Measurements from ENCODE around the gene HHAT. TPM values are rescaled to one million over a fixed set of nuclear protein-coding genes. Genes with fewer than 3 reads are reported as not detected.

The HHAT gene
- total and polyA plus RNA-seq, 2 donors (not counting 3 experiments of a cell fraction or from before 2014, with no cell fraction given): 2.4 to 4.3 TPM

- Histone ChIP-seq H3K27me3 (ENCODE audit: control insufficient read depth in 2 of 2, insufficient read depth in 2 of 2, low read length in 2 of 2) (no peaks in the 10 kb centered on the region), H3K4me1 (ENCODE audit: control insufficient read depth, extremely low read depth, insufficient read depth, low read length) (peaks cover 4% of the 10 kb centered on the region), H3K4me3 (replicated peaks in 1 of 3; ENCODE audit: insufficient read depth in 1 of 3, low read depth in 1 of 3, low read length in 3 of 3) (no peak overlapping the region), H3K4me2 (ENCODE audit: insufficient read depth, low read length) (no peak overlapping the region), H3K9me3 (replicated peaks; ENCODE audit: control insufficient read depth, insufficient read depth, low read length) (no peaks in the 10 kb centered on the region), H3K9ac (replicated peaks; ENCODE audit: extremely low read depth, insufficient read depth, low read length) (no peak overlapping the region), H3K9me1 (replicated peaks; ENCODE audit: control insufficient read depth, extremely low read depth, insufficient read depth, low read length) (no peaks in the 10 kb centered on the region), H3K36me3 (ENCODE audit: control insufficient read depth in 2 of 2, extremely low read depth in 1 of 2, insufficient read depth in 2 of 2, low read length in 2 of 2) (no peaks in the 10 kb centered on the region), H2AFZ (ENCODE audit: low read depth, low read length) (no peak overlapping the region), H4K20me1 (replicated peaks; ENCODE audit: control insufficient read depth, extremely low read depth, insufficient read depth, low read length) (no peaks in the 10 kb centered on the region), H3K27ac (ENCODE audit: insufficient read depth, low read depth, low read length) (no peak overlapping the region), H3K79me2 (ENCODE audit: control insufficient read depth, insufficient read depth, low read length) (no peaks in the 10 kb centered on the region)
- POLR2A ChIA-PET: no interaction called here
- DNase-seq (ENCODE audit: low read depth, low spot score) (no peak), FAIRE-seq (no peak)
- TF ChIP-seq FOS (IDR thresholded peaks at IDR 0.05; ENCODE audit: borderline replicate concordance, insufficient read depth, low read length): no peak
- TF ChIP-seq POLR2A (IDR thresholded peaks at IDR 0.05; ENCODE audit: low read depth, low read length): no peak
- TF ChIP-seq MAX (IDR thresholded peaks at IDR 0.05; ENCODE audit: insufficient read depth, insufficient read length): no peak
- TF ChIP-seq POLR2AphosphoS5 (IDR thresholded peaks at IDR 0.05; ENCODE audit: insufficient read depth, low read depth, low read length): no peak
- BruUV-seq (replicated peaks): no TSS peak
- CTCF ChIA-PET: interaction anchor here (1.1 to 2.1 kb wide), 3 partner anchors 16 to 28 kb away, joined by 3 to 6 read pairs (median 4); no protein-coding TSS in a partner anchor
- intact Hi-C loops (cut with micrococcal nuclease): loop anchor here (10.0 kb wide), 1 partner anchor 514 kb away; no protein-coding TSS in a partner anchor
- dilution Hi-C loops (cut with MboI; ENCODE audit: extremely low pct_ligation_motif_present, low sequenced_read_pairs): no loop called here
Observed at GRCh38 chr1:210378736-210379135, 50.0 kb downstream of the HHAT start.

GRCh38 chr1:210381934-210382333, 53.2 kb downstream of the HHAT start:
- CTCF ChIA-PET: no interaction called here
- no peak for TF ChIP-seq CTCF (IDR thresholded peaks at IDR 0.05; ENCODE audit: extremely low read depth in 1 of 2, insufficient read depth in 1 of 2, low read depth in 1 of 2, low read length in 2 of 2)
- TF ChIP-seq POLR2A (IDR thresholded peaks at IDR 0.05; ENCODE audit: low read depth, low read length): no peak
- TF ChIP-seq GATA2 (IDR thresholded peaks at IDR 0.05; ENCODE audit: insufficient read depth, insufficient read length, low read depth, low read length): no peak
- no peak for TF ChIP-seq JUN (IDR thresholded peaks at IDR 0.05; ENCODE audit: borderline replicate concordance, insufficient read depth, insufficient read length, low read depth)
- no peak for TF ChIP-seq EZH2 (IDR thresholded peaks at IDR 0.05; ENCODE audit: borderline replicate concordance, low read depth, low read length, severe bottlenecking)
- no peak for TF ChIP-seq FOS (IDR thresholded peaks at IDR 0.05; ENCODE audit: borderline replicate concordance, insufficient read depth, low read length)
- no peak for TF ChIP-seq MYC (IDR thresholded peaks at IDR 0.05; ENCODE audit: low read depth, low read length)
- no peak for TF ChIP-seq MAX (IDR thresholded peaks at IDR 0.05; ENCODE audit: insufficient read depth, insufficient read length)
- no peak for TF ChIP-seq POLR2AphosphoS5 (IDR thresholded peaks at IDR 0.05; ENCODE audit: insufficient read depth, low read depth, low read length)

More at GRCh38 chr1:210381934-210382333, 53.2 kb downstream of the HHAT start:
- H3K9me1 ChIP-seq (replicated peaks; ENCODE audit: control insufficient read depth, extremely low read depth, insufficient read depth, low read length): no peaks in the 10 kb centered on the region
- H3K4me2 ChIP-seq (ENCODE audit: insufficient read depth, low read length): no peak overlapping the region
- no peak overlapping the region for H3K27ac ChIP-seq (ENCODE audit: insufficient read depth, low read depth, low read length)
- H4K20me1 ChIP-seq (replicated peaks; ENCODE audit: control insufficient read depth, extremely low read depth, insufficient read depth, low read length): no peaks in the 10 kb centered on the region
- POLR2A ChIA-PET: no interaction called here
- H3K36me3 ChIP-seq (ENCODE audit: control insufficient read depth in 2 of 2, extremely low read depth in 1 of 2, insufficient read depth in 2 of 2, low read length in 2 of 2): no peaks in the 10 kb centered on the region
- intact Hi-C loops (cut with micrococcal nuclease) (no loop called here), dilution Hi-C loops (cut with MboI; ENCODE audit: extremely low pct_ligation_motif_present, low sequenced_read_pairs) (no loop called here)
- H3K27me3 ChIP-seq (ENCODE audit: control insufficient read depth in 2 of 2, insufficient read depth in 2 of 2, low read length in 2 of 2): no peaks in the 10 kb centered on the region
- FAIRE-seq (no peak), DNase-seq (ENCODE audit: low read depth, low spot score) (no peak)
- H3K4me3 ChIP-seq (replicated peaks in 1 of 3; ENCODE audit: insufficient read depth in 1 of 3, low read depth in 1 of 3, low read length in 3 of 3): no peak overlapping the region
- H2AFZ ChIP-seq (ENCODE audit: low read depth, low read length): no peak overlapping the region
- H3K9ac ChIP-seq (replicated peaks; ENCODE audit: extremely low read depth, insufficient read depth, low read length): no peak overlapping the region
- no peaks in the 10 kb centered on the region for H3K9me3 ChIP-seq (replicated peaks; ENCODE audit: control insufficient read depth, insufficient read depth, low read length)
- no peaks in the 10 kb centered on the region for H3K4me1 ChIP-seq (ENCODE audit: control insufficient read depth, extremely low read depth, insufficient read depth, low read length)
- H3K79me2 ChIP-seq (ENCODE audit: control insufficient read depth, insufficient read depth, low read length): no peaks in the 10 kb centered on the region
- no TSS peak for BruUV-seq (replicated peaks)
